Activated CD8-positive, alpha-beta memory T cell treated with anti-CD3 and anti-CD28 coated beads, Interleukin-2, amount 10 ng/mL, durations not matched to agents 7 days and 5 days (primary cell): ENCODE data around the gene CAP1. TPM values are rescaled to one million over a fixed set of nuclear protein-coding genes. Genes with fewer than 3 reads are reported as not detected.

Experiments used
- ATAC-seq: fragments of 150-1000 bp; cut with Tn5 transposase; one replicate; pipeline ENCODE4 v1.10.0; 2021; ENCODE audit warnings: moderate library complexity
- CTCF ChIA-PET: fragments of 350-600 bp; sonication (Branson Sonifier 250); formaldehyde crosslinking; loops from one replicate; lab custom pipeline; 2021; ENCODE audit warnings: antibody characterized with exemption; lab: Charles Lee
- DNase-seq: peaks from one replicate; pipeline ENCODE4 v3.0.0-alpha.2; 2020
- H3K27ac Mint-ChIP-seq: one replicate; pipeline ENCODE4 v1.8.0; 2021; ENCODE audit warnings: mild to moderate bottlenecking, mixed read lengths
- H3K27me3 Mint-ChIP-seq: one replicate; pipeline ENCODE4 v1.8.0; 2021; ENCODE audit warnings: mixed read lengths
- H3K36me3 Mint-ChIP-seq: one replicate; pipeline ENCODE4 v1.8.0; 2021; ENCODE audit warnings: mild to moderate bottlenecking, mixed read lengths
- H3K4me1 Mint-ChIP-seq: one replicate; pipeline ENCODE4 v1.8.0; 2021; ENCODE audit warnings: mixed read lengths
- H3K4me3 Mint-ChIP-seq: one replicate; pipeline ENCODE4 v1.8.0; 2021; ENCODE audit warnings: mild to moderate bottlenecking, moderate library complexity, mixed read lengths
- H3K9me3 Mint-ChIP-seq: one replicate; pipeline ENCODE4 v1.8.0; 2022; ENCODE audit warnings: low read depth, mixed read lengths
- total RNA-seq, 2 experiments: library from RNA; stranded (reverse); gene quantifications; one replicate each; pipeline ENCODE4 v1.2.3, GENCODE V29; 2021

Gene CAP1
- total RNA-seq, 2 experiments from 2014 or later, result 647 to 727 TPM

DNA sequence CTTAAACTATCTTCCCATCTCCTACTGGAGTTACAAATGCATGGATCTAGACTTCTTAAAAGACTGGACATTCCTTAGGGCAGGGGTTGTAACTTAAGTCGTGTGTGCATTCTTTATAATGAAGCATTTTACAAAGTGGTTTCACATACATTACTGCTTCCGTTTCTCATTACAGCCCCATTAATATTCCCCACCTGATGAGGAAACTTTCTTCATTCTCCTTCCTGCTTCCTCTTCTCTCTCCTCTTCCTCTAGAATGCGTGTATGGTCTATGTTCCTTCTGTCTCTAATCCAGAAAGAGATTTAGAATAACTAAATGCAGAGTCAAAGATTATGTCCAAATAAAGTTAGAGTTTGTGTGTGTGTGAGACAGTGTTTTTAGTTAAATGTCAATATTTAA is 1.8 kb upstream of the CAP1 start:
- Mint-ChIP-seq H3K9me3 (no peaks in the 10 kb centered on the region), H3K36me3 (peaks cover 30% of the 10 kb centered on the region), H3K4me3 (peak overlapping the region; percentile 99), H3K4me1 (peaks cover 53% of the 10 kb centered on the region), H3K27me3 (no peaks in the 10 kb centered on the region), H3K27ac (peak overlapping the region; percentile 97)
- ATAC-seq (no peak), DNase-seq (no peak)
- CTCF ChIA-PET, result interaction anchor here (0.6 to 2.1 kb wide), 6 partner anchors 11 to 120 kb away, joined by 3 to 9 read pairs (median 5); no protein-coding TSS in a partner anchor

GRCh38 chr1:40039245-40039756 is 1.2 kb upstream of the CAP1 start:
- Mint-ChIP-seq H3K27ac (peak overlapping the region; percentile 97), H3K9me3 (no peaks in the 10 kb centered on the region), H3K4me1 (peaks cover 55% of the 10 kb centered on the region), H3K27me3 (no peaks in the 10 kb centered on the region), H3K4me3 (peak overlapping the region; percentile 99), H3K36me3 (peaks cover 36% of the 10 kb centered on the region)
- ATAC-seq (no peak), DNase-seq (no peak)
- CTCF ChIA-PET, result interaction anchor here (0.6 to 2.1 kb wide), 9 partner anchors 10 to 137 kb away, joined by 3 to 9 read pairs (median 4); partner anchors contain the start of gene MYCL

DNA sequence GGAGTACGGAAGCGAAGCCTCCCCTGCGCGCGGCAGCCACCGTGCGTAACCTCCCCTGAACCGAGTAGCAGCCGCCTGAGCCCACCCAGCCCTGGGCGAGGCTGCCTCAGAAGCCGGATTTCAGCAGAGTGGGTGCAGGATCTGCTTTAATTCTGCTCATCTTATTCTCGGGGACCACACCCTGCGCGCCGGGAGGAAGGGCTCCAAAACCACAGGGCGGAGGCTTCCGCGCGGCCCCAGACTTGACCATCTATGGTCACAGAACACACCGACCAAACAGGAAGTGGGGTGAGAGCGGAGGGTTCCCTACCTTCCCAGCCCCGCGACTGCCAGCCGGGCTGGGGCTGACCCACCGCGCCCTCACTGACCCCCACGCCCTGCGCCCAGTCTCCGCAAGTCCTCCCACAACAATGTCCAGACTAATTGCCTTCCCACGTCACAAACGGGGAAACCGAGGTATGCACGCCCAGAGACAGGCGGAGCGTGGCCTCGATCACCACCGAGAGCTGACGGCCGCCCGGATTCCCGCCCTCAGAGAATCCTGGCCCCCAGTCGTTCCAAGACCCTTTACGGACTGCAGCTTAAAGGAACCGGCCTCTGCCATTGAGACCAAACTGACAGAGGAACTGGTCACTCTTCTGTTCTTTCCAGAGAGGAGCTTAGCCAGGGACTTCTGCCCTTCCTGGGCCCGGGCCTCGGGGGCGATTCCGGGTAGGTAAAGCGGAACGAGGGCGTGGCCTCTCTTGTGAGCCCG is 595 bp upstream of the CAP1 start:
- H3K36me3 Mint-ChIP-seq, result peaks cover 38% of the 10 kb centered on the region
- peak overlapping the region; percentile 99 for H3K4me3 Mint-ChIP-seq
- peak; percentile 54 for ATAC-seq
- peak overlapping the region; percentile 97 for H3K27ac Mint-ChIP-seq
- CTCF ChIA-PET, result interaction anchor here (0.7 to 2.8 kb wide), 13 partner anchors 8 to 138 kb away, joined by 3 to 11 read pairs (median 5); partner anchors contain the start of gene MYCL
- H3K27me3 Mint-ChIP-seq, result no peaks in the 10 kb centered on the region
- H3K4me1 Mint-ChIP-seq, result peaks cover 52% of the 10 kb centered on the region
- no peaks in the 10 kb centered on the region for H3K9me3 Mint-ChIP-seq
- peak; percentile 96 for DNase-seq

- H3K27ac Mint-ChIP-seq, result peak overlapping the region; percentile 97
- DNase-seq, result no peak
- no peaks in the 10 kb centered on the region for H3K9me3 Mint-ChIP-seq
- H3K36me3 Mint-ChIP-seq, result peaks cover 48% of the 10 kb centered on the region
- peak overlapping the region; percentile 99 for H3K4me3 Mint-ChIP-seq
- ATAC-seq, result no peak
- H3K4me1 Mint-ChIP-seq, result peaks cover 64% of the 10 kb centered on the region
- CTCF ChIA-PET, result interaction anchor here (1.1 to 2.8 kb wide), 4 partner anchors 10 to 35 kb away, joined by 3 to 11 read pairs (median 6); no protein-coding TSS in a partner anchor
- H3K27me3 Mint-ChIP-seq, result no peaks in the 10 kb centered on the region
Observed at GRCh38 chr1:40041466-40041838, 923 bp downstream of the CAP1 start.

DNA sequence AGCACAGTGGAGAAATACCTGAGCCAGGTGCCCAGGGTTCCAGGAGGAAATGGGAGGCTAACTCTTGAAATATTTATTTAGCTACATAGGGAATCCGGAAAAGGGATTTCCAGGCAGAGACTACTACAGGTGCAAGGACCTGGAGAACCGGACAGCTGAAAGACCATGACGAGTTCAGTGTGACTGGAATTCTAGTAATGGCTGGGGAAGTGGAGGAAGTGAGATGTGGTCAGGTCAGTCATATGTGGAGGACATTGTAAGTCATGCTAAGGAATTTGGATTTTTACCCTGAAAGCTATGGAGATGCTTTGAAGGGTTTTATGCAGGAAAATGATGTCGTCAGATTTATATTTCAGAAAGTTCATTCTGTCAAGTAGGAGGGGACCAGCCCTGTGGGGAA is 1.8 kb downstream of the CAP1 start:
- DNase-seq (no peak), ATAC-seq (no peak)
- CTCF ChIA-PET, result interaction anchor here (0.7 to 2.8 kb wide), 5 partner anchors 9 to 20 kb away, joined by 3 to 11 read pairs (median 3); no protein-coding TSS in a partner anchor
- Mint-ChIP-seq H3K9me3 (no peaks in the 10 kb centered on the region), H3K4me3 (peak overlapping the region; percentile 99), H3K27me3 (no peaks in the 10 kb centered on the region), H3K4me1 (peaks cover 61% of the 10 kb centered on the region), H3K36me3 (peaks cover 50% of the 10 kb centered on the region), H3K27ac (peak overlapping the region; percentile 97)

DNA sequence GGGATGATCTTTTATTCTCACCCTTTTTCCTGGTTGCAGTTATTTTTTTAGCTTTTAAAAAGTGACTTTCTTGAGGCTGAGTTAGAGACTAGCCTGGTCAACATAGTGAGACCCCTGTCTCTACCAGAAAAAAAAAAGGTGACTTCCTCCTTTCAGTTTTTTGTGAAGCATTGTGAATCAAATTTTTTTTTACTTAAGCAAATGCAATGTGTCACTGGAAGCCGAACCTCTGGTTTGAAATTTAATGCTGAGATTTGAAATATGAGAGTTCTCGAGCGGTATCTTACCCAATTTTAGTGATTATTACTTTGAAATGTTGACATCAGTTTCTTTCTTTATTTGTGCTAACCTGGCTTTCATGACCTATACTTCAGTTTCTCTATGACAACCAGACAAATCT is 3.6 kb downstream of the CAP1 start:
- DNase-seq (no peak), ATAC-seq (no peak)
- peaks cover 62% of the 10 kb centered on the region for H3K36me3 Mint-ChIP-seq
- H3K4me1 Mint-ChIP-seq, result peaks cover 66% of the 10 kb centered on the region
- peak overlapping the region; percentile 99 for H3K4me3 Mint-ChIP-seq
- no peaks in the 10 kb centered on the region for H3K27me3 Mint-ChIP-seq
- H3K27ac Mint-ChIP-seq, result peak overlapping the region; percentile 97
- no peaks in the 10 kb centered on the region for H3K9me3 Mint-ChIP-seq
- CTCF ChIA-PET, result interaction anchor here (0.6 to 1.1 kb wide), 3 partner anchors 12 to 490 kb away, joined by 3 to 4 read pairs (median 3); no protein-coding TSS in a partner anchor

- peak overlapping the region; percentile 61 for H3K4me3 Mint-ChIP-seq
Observed at GRCh38 chr1:40045182-40045581, 4.7 kb downstream of the CAP1 start.

GRCh38 chr1:40045766-40046165 is 5.2 kb downstream of the CAP1 start:
- Mint-ChIP-seq H3K9me3 (no peaks in the 10 kb centered on the region), H3K4me3 (peak overlapping the region; percentile 38), H3K36me3 (peaks cover 71% of the 10 kb centered on the region), H3K27me3 (no peaks in the 10 kb centered on the region), H3K27ac (peak overlapping the region; percentile 58), H3K4me1 (peaks cover 75% of the 10 kb centered on the region)
- DNase-seq, result no peak
- CTCF ChIA-PET, result interaction anchor here (1.3 to 2.2 kb wide), 3 partner anchors 11 to 72 kb away, joined by 5 to 8 read pairs (median 5); no protein-coding TSS in a partner anchor
- no peak for ATAC-seq

More at GRCh38 chr1:40045182-40045581, 4.7 kb downstream of the CAP1 start:
- Mint-ChIP-seq H3K27ac (peak overlapping the region; percentile 39), H3K36me3 (peaks cover 72% of the 10 kb centered on the region), H3K9me3 (no peaks in the 10 kb centered on the region), H3K27me3 (no peaks in the 10 kb centered on the region), H3K4me1 (peaks cover 71% of the 10 kb centered on the region)
- DNase-seq, result no peak
- CTCF ChIA-PET, result interaction anchor here (1.0 to 2.2 kb wide), 4 partner anchors 12 to 71 kb away, joined by 5 to 8 read pairs (median 5); no protein-coding TSS in a partner anchor
- ATAC-seq, result no peak

GRCh38 chr1:40047276-40047675 is 6.7 kb downstream of the CAP1 start:
- H3K4me1 Mint-ChIP-seq, result peaks cover 84% of the 10 kb centered on the region
- H3K27me3 Mint-ChIP-seq, result no peaks in the 10 kb centered on the region
- peak overlapping the region; percentile 58 for H3K27ac Mint-ChIP-seq
- DNase-seq (no peak), ATAC-seq (no peak)
- CTCF ChIA-PET, result interaction anchor here (1.5 to 2.2 kb wide), 3 partner anchors 9 to 32 kb away, joined by 5 to 8 read pairs (median 6); no protein-coding TSS in a partner anchor
- H3K4me3 Mint-ChIP-seq, result peak overlapping the region; percentile 40
- H3K36me3 Mint-ChIP-seq, result peaks cover 68% of the 10 kb centered on the region
- no peaks in the 10 kb centered on the region for H3K9me3 Mint-ChIP-seq

GRCh38 chr1:40047769-40048168 is 7.2 kb downstream of the CAP1 start:
- Mint-ChIP-seq H3K27me3 (no peaks in the 10 kb centered on the region), H3K4me3 (peak overlapping the region; percentile 40), H3K4me1 (peaks cover 82% of the 10 kb centered on the region), H3K27ac (peak overlapping the region; percentile 58), H3K36me3 (peaks cover 65% of the 10 kb centered on the region), H3K9me3 (no peaks in the 10 kb centered on the region)
- CTCF ChIA-PET, result interaction anchor here (1.5 kb wide), 2 partner anchors 12 to 31 kb away, joined by 5 to 6 read pairs; no protein-coding TSS in a partner anchor
- ATAC-seq (no peak), DNase-seq (no peak)

- H3K36me3 Mint-ChIP-seq, result peaks cover 63% of the 10 kb centered on the region
- no peaks in the 10 kb centered on the region for H3K9me3 Mint-ChIP-seq
- H3K4me1 Mint-ChIP-seq, result peaks cover 80% of the 10 kb centered on the region
- DNase-seq, result no peak
- H3K4me3 Mint-ChIP-seq, result peak overlapping the region; percentile 5
- CTCF ChIA-PET, result interaction anchor here (0.7 to 2.0 kb wide), 7 partner anchors 9 to 289 kb away, joined by 3 to 5 read pairs (median 4); partner anchors contain the start of gene CAP1
- H3K27ac Mint-ChIP-seq, result peak overlapping the region; percentile 77
- H3K27me3 Mint-ChIP-seq, result no peaks in the 10 kb centered on the region
- ATAC-seq, result peak; percentile 25
Observed at GRCh38 chr1:40049725-40050124, 9.2 kb downstream of the CAP1 start.

DNA sequence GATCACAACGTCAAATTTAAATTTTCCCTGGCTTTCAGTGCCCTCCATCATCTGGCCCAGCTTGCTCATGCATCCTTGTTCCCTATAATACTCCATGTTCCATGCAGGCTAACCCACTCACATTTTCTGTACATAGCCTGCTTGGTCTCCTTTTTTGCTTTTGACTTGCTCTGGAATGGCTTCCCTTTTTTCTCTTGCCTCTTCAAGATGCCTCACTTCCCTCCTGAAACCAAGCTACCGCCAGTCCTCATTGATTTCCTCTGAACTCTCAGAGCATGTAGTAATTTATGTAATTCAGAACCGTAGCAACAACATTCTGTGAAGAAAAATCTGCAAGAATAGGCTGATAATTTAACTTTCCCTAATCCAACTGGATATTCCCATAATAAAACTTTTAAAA is 10.3 kb downstream of the CAP1 start:
- no peak for DNase-seq
- CTCF ChIA-PET, result interaction anchor here (1.0 to 1.8 kb wide), 4 partner anchors 8 to 288 kb away, joined by 3 to 7 read pairs (median 4); partner anchors contain the start of gene CAP1
- no peak overlapping the region for H3K4me3 Mint-ChIP-seq
- H3K4me1 Mint-ChIP-seq, result peaks cover 79% of the 10 kb centered on the region
- peak overlapping the region; percentile 44 for H3K27ac Mint-ChIP-seq
- ATAC-seq, result no peak
- no peaks in the 10 kb centered on the region for H3K9me3 Mint-ChIP-seq
- H3K36me3 Mint-ChIP-seq, result peaks cover 63% of the 10 kb centered on the region
- H3K27me3 Mint-ChIP-seq, result no peaks in the 10 kb centered on the region
